Astrocyte (in vitro differentiated cells and primary cell): ENCODE results near the gene LUC7L3. TPM values are rescaled to one million over a fixed set of nuclear protein-coding genes. Genes with fewer than 3 reads are reported as not detected.

Experiments
- DNase-seq: peaks from one replicate; pipeline ENCODE4 v3.0.0-alpha.2; 2010; ENCODE audit warnings: low read depth
- FAIRE-seq: peaks from 2 replicates; lab custom pipeline; 2011; peaks lifted over from hg19 to GRCh38; lab: Jason Lieb, UNC
- H2AFZ ChIP-seq: 2 replicates; pipeline ENCODE4 v1.6.0; 2012; ENCODE audit warnings: low read depth, low read length, inconsistent platforms
- H3K27ac ChIP-seq: 2 replicates; pipeline ENCODE4 v1.5.1; 2011; ENCODE audit warnings: low read depth, low read length, inconsistent platforms
- H3K27me3 ChIP-seq: 2 replicates; pipeline ENCODE4 v1.6.0; 2011; ENCODE audit warnings: low read length, inconsistent platforms; ENCODE audit not compliant: insufficient read depth
- H3K36me3 ChIP-seq: 2 replicates; pipeline ENCODE4 v1.5.1; 2011; ENCODE audit warnings: low read length, inconsistent platforms; ENCODE audit not compliant: insufficient read depth
- H3K4me1 ChIP-seq: 2 replicates; pipeline ENCODE4 v1.5.1; 2011; ENCODE audit warnings: low read length, inconsistent platforms; ENCODE audit not compliant: insufficient read depth
- H3K4me2 ChIP-seq: 2 replicates; pipeline ENCODE4 v1.6.0; 2012; ENCODE audit warnings: low read length, inconsistent platforms
- H3K4me3 ChIP-seq: 2 replicates; pipeline ENCODE4 v1.5.1; 2011; ENCODE audit warnings: low read depth, mild to moderate bottlenecking, low read length, inconsistent platforms; ENCODE audit not compliant: insufficient read depth
- H3K79me2 ChIP-seq: 2 replicates; pipeline ENCODE4 v1.6.0; 2012; ENCODE audit warnings: mild to moderate bottlenecking, low read length, inconsistent platforms; ENCODE audit not compliant: insufficient read depth
- H3K9ac ChIP-seq: 2 replicates; pipeline ENCODE4 v1.6.0; 2012; ENCODE audit warnings: mild to moderate bottlenecking, low read length, inconsistent platforms
- H3K9me3 ChIP-seq: 2 replicates; pipeline ENCODE4 v1.5.1; 2012; ENCODE audit warnings: low read depth, mild to moderate bottlenecking, low read length, inconsistent platforms; ENCODE audit not compliant: insufficient read depth
- H4K20me1 ChIP-seq: 2 replicates; pipeline ENCODE4 v1.6.0; 2012; ENCODE audit warnings: low read length, inconsistent platforms; ENCODE audit not compliant: insufficient read depth
- H3K27ac Mint-ChIP-seq: one replicate; pipeline ENCODE4 v1.8.0; 2021; ENCODE audit warnings: mild to moderate bottlenecking, mixed read lengths; ENCODE audit not compliant: unreplicated experiment
- H3K27me3 Mint-ChIP-seq: one replicate; pipeline ENCODE4 v1.8.0; 2021; ENCODE audit warnings: low read depth, mixed read lengths; ENCODE audit not compliant: unreplicated experiment
- H3K36me3 Mint-ChIP-seq: one replicate; pipeline ENCODE4 v1.8.0; 2021; ENCODE audit warnings: low read depth, mixed read lengths; ENCODE audit not compliant: unreplicated experiment
- H3K4me1 Mint-ChIP-seq: one replicate; pipeline ENCODE4 v1.8.0; 2021; ENCODE audit warnings: low read depth, mixed read lengths; ENCODE audit not compliant: unreplicated experiment
- H3K4me3 Mint-ChIP-seq: one replicate; pipeline ENCODE4 v1.8.0; 2021; ENCODE audit warnings: mild to moderate bottlenecking, moderate library complexity, mixed read lengths; ENCODE audit not compliant: unreplicated experiment
- H3K9me3 Mint-ChIP-seq: one replicate; pipeline ENCODE4 v1.8.0; 2021; ENCODE audit warnings: mild to moderate bottlenecking, mixed read lengths; ENCODE audit not compliant: unreplicated experiment
- EZH2 ChIP-seq: IDR thresholded peaks from 2 replicates; pipeline ENCODE4 v1.6.1; 2012; ENCODE audit warnings: mild to moderate bottlenecking, low read length, inconsistent platforms; ENCODE audit not compliant: insufficient read depth
- total RNA-seq: library from RNA; stranded (reverse); gene quantifications from 2 replicates; pipeline ENCODE4 v1.2.1, GENCODE V29; 2021
- TF ChIP-seq, protein P1 (sequence below): IDR thresholded peaks from 2 replicates; pipeline ENCODE4 v1.5.1; 2011; ENCODE audit warnings: low read depth, mild to moderate bottlenecking, inconsistent platforms, low read length, moderate library complexity; ENCODE audit not compliant: insufficient read depth

Gene LUC7L3
- total RNA-seq, 1 donor from 2014 or later: 93.0 TPM

DNA sequence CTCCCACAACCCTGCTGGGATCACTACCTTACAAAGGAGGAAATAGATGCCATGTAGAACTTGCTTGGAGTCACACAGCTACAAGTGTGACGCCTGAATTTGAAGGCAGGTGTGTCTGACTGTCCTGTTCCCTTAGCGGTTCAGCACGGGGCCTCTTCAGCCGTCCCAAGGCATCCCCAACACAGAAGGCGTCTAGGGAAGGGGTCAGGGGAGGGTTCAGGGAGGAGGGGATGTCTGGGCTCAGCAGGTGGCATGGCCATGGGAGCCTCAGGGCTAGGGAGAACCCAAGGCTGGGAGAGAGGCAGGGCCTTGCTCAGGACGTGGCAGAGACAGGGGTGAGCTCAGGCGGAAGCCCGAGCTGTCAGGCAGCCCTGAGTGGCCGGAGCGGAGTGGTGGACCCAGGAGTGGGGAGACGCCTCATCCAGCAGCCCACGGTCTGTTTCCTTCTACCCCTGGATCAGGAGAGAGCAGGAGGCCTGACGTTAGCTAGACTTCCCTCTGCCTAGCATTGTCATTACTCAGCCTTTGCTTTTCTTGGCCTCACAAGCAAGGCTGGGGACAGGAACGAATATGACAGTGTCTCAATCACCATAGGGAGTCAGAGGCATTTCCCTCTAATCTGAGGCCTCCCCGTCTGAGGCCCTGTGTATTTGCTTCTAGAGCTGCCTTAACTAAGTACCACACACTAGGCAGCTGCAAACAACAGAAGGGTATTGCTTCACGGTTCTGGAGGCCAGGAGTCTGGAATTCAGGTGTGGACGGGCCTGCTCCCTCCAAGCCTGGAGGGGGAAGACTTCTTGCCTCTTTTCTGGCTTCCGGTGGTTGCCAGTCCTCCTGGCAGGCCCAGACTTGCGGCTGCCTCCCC is 79.3 kb downstream of the LUC7L3 start:
- Histone ChIP-seq H3K4me2 (no peak overlapping the region), H3K9me3 (no peaks in the 10 kb centered on the region), H2AFZ (no peak overlapping the region), H4K20me1 (no peaks in the 10 kb centered on the region), H3K27me3 (no peaks in the 10 kb centered on the region), H3K4me3 (no peak overlapping the region), H3K36me3 (no peaks in the 10 kb centered on the region), H3K4me1 (no peaks in the 10 kb centered on the region), H3K9ac (no peak overlapping the region), H3K27ac (no peak overlapping the region), H3K79me2 (no peaks in the 10 kb centered on the region)
- Mint-ChIP-seq H3K36me3 (no peaks in the 10 kb centered on the region), H3K4me3 (no peak overlapping the region), H3K27me3 (peaks cover 15% of the 10 kb centered on the region), H3K4me1 (peaks cover 9% of the 10 kb centered on the region), H3K27ac (peak overlapping the region; percentile 26), H3K9me3 (peaks cover 3% of the 10 kb centered on the region)
- DNase-seq (no peak), FAIRE-seq (no peak)
- TF ChIP-seq EZH2: no peak
- TF ChIP-seq, protein P1, sequence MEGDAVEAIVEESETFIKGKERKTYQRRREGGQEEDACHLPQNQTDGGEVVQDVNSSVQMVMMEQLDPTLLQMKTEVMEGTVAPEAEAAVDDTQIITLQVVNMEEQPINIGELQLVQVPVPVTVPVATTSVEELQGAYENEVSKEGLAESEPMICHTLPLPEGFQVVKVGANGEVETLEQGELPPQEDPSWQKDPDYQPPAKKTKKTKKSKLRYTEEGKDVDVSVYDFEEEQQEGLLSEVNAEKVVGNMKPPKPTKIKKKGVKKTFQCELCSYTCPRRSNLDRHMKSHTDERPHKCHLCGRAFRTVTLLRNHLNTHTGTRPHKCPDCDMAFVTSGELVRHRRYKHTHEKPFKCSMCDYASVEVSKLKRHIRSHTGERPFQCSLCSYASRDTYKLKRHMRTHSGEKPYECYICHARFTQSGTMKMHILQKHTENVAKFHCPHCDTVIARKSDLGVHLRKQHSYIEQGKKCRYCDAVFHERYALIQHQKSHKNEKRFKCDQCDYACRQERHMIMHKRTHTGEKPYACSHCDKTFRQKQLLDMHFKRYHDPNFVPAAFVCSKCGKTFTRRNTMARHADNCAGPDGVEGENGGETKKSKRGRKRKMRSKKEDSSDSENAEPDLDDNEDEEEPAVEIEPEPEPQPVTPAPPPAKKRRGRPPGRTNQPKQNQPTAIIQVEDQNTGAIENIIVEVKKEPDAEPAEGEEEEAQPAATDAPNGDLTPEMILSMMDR: no peak

DNA sequence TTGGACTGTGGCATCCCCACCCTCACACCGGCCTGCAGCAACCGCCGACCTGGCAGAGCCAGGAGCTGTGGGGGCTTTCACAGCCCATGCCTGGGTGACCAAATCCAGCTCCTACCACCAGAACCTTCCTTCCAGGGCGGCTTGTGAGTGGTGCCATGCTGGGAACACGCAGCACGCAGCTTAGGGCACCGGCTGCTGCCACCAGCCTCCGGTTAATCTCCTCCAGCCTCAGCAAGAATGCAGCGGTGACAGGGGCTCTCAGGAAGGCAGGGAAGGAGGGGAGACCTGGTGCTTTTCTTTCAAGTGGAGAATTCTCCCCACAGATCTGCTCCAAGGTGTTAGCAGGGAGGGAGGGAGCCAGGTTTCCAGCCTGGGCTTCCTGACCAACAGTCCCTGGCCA is 80.2 kb downstream of the LUC7L3 start:
- no peak for TF ChIP-seq EZH2
- Mint-ChIP-seq H3K4me3 (no peak overlapping the region), H3K4me1 (peaks cover 9% of the 10 kb centered on the region), H3K27ac (no peak overlapping the region), H3K36me3 (no peaks in the 10 kb centered on the region), H3K27me3 (peaks cover 15% of the 10 kb centered on the region), H3K9me3 (peaks cover 3% of the 10 kb centered on the region)
- H3K4me1 ChIP-seq: no peaks in the 10 kb centered on the region
- FAIRE-seq (no peak), DNase-seq (no peak)
- H4K20me1 ChIP-seq: no peaks in the 10 kb centered on the region
- H3K27me3 ChIP-seq: no peaks in the 10 kb centered on the region
- no peak overlapping the region for H2AFZ ChIP-seq
- no peaks in the 10 kb centered on the region for H3K9me3 ChIP-seq
- no peaks in the 10 kb centered on the region for H3K36me3 ChIP-seq
- H3K4me2 ChIP-seq: no peak overlapping the region
- no peaks in the 10 kb centered on the region for H3K79me2 ChIP-seq
- no peak overlapping the region for H3K27ac ChIP-seq
- H3K9ac ChIP-seq: no peak overlapping the region
- H3K4me3 ChIP-seq: no peak overlapping the region

DNA sequence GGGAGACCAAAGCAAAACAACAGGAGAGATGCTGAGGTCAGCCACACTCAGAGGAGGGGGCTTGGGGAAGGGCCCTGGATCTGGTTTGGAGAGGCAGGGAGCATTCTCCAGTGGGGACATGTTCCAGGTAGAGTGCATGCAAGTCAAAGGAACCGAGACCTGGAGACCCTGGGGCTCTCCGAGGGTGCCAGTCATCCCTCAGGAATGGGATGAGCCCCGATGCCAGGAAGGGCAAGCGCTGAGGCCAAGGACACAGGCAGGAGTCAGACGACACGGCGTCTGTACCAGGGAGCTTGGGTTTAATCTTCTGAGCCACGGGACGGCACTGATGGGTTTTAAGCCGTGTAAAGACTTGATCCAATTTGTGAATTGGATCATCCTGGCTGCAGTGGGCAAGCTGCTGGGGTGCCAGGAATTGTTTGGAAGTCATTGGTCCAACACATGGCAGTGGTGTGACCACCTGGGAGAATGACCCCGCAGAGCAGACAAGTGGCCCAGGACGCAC is 80.8 kb downstream of the LUC7L3 start:
- Histone ChIP-seq H3K4me2 (no peak overlapping the region), H3K4me3 (no peak overlapping the region), H2AFZ (no peak overlapping the region), H3K36me3 (no peaks in the 10 kb centered on the region), H3K9ac (no peak overlapping the region), H3K9me3 (no peaks in the 10 kb centered on the region), H3K4me1 (no peaks in the 10 kb centered on the region), H3K27me3 (no peaks in the 10 kb centered on the region), H4K20me1 (no peaks in the 10 kb centered on the region), H3K79me2 (no peaks in the 10 kb centered on the region), H3K27ac (no peak overlapping the region)
- peaks cover 9% of the 10 kb centered on the region for H3K4me1 Mint-ChIP-seq
- no peak for FAIRE-seq
- H3K27ac Mint-ChIP-seq: no peak overlapping the region
- peaks cover 3% of the 10 kb centered on the region for H3K9me3 Mint-ChIP-seq
- DNase-seq: no peak
- H3K4me3 Mint-ChIP-seq: no peak overlapping the region
- peaks cover 15% of the 10 kb centered on the region for H3K27me3 Mint-ChIP-seq
- TF ChIP-seq EZH2: no peak
- TF ChIP-seq, protein P1: no peak
- no peaks in the 10 kb centered on the region for H3K36me3 Mint-ChIP-seq
